Measurements from ENCODE around the gene ATP11A.

Gene ATP11A

DNA sequence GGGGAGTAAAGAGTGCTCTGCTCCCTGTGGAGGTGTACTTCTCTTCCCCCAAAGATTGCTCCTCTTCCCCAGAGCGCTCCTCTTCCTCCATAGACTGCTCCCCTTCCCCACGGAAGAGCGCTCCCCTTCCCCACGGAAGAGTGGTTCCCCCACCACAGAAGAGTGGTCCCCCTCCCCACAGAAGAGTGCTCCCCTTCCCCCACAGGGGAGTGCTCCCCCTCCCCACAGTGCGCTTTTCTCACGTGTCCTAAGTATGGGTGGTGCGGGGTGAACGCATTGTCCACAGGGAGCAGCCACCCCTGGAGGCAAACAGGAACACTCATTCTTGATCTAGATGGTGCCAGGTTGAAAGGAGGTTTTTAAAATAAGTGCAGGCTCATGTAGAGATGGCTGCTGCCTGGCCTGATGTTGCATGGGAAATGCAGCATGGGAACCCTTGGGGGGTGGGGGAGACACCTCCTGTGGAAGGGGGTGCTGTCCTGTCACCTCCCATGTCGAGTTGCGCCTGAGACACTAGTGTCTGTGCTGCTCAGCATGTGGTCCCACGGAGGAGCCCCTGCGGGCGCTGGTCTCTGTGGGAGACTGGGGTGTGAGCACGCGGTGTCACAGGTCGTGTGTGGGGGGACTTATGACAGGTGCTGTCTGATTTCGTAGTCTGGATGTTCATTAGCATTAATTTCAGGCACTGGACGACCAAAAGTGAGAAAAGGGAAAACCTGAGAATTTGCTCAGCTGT is 52.2 kb downstream of the ATP11A start:
- TF ChIP-seq GATA2 (IDR thresholded peaks at IDR 0.05; ENCODE audit: low read depth, low read length) (no peak), GATA3 (IDR thresholded peaks at IDR 0.05; ENCODE audit: low read depth, low read length) (no peak)

DNA sequence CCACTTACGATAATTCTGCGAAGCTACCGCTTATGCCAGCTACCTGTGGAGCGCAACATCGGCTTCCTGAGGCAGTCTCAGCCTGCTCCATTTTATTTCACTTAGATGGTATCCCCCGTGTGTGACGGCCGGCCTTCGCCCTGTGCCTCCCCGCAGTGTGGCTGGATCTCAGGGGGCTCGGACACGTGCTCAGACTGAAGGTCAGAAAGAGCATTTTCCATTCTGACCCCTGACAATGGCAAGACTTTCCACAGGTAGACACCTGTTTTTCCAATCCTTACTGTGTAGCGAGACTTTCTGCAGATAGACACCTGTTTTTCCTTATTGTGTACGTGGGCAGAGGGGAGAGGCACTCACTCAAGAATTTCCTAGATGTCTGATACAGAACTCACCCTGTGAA is 52.7 kb downstream of the ATP11A start:
- TF ChIP-seq GATA2 (IDR thresholded peaks at IDR 0.05; ENCODE audit: low read depth, low read length) (no peak), GATA3 (IDR thresholded peaks at IDR 0.05; ENCODE audit: low read depth, low read length) (no peak)

DNA sequence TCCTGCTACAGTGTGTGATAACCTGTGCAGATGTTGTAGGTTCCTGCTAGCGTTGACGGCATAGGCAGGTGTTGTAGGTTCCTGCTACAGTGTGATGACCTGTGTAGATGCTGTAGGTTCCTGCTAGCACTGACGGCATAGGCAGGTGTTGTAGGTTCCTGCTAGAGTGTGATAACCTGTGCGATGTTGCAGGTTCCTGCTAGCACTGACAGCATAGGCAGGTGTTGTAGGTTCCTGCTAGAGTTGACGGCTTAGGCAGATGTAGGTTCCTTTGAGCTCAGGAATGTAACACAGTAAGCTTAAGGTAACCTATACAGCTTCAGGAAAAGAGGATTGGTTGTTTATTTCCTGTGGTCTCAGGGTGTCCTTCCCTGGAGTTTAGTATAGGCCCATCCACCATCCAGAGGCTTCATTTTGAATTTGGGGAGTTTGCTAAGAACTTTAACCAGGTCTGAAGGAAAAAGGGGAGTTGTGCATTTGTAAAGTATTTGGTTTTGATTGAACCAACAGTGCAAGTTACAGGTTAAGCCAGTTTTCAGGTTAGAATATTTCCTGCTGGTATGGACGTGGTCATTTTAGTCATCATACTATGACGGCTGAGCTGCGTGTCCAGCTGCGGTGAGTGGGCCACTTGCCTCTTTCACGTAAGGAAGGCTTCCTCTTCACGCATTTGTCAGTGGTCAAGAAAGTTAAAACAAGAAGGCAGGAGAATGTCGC is 53.8 kb downstream of the ATP11A start:
- TF ChIP-seq GATA3 (IDR thresholded peaks at IDR 0.05; ENCODE audit: low read depth, low read length) (no peak), GATA2 (IDR thresholded peaks at IDR 0.05; ENCODE audit: low read depth, low read length) (no peak)

DNA sequence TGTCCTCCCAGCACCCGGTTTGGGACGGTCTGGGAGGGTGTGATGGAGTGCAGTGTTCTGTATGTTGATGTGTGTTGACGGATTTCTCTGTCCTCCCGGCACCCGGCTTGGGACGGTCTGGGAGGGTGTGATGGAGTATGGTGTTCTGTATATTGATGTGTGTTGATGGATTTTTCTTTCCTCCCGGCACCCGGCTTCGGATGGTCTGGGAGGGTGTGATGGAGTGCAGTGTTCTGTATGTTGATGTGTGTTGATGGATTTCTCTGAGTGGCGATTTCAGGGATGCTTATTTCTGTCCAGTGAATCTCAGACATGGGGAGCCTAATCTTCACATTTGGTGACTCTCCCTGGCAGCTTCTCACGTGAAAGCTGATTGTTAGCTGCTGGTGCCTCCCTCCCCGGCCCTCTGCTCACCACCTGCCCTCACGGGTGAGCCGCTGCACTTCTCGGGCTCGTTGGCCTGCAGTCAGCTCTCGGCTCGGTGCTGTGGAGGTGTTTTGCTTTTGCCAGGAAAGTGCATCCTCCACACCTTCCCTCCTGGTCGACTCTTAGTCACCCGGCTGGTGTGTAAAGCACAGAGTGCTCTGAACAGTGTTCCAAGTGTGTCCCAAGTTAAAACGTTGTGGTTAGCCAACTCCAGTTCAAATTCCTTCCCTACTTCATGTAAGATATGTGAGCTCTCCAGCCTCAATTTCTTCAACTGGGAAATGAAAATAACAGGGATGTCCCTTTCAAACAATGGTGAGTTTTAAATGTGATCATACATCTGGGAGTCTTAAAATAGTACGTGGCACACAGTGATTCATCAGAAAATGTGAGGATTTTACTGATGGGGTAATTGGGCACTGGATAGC is 54.6 kb downstream of the ATP11A start:
- TF ChIP-seq GATA2 (IDR thresholded peaks at IDR 0.05; ENCODE audit: low read depth, low read length) (no peak), GATA3 (IDR thresholded peaks at IDR 0.05; ENCODE audit: low read depth, low read length) (no peak)

DNA sequence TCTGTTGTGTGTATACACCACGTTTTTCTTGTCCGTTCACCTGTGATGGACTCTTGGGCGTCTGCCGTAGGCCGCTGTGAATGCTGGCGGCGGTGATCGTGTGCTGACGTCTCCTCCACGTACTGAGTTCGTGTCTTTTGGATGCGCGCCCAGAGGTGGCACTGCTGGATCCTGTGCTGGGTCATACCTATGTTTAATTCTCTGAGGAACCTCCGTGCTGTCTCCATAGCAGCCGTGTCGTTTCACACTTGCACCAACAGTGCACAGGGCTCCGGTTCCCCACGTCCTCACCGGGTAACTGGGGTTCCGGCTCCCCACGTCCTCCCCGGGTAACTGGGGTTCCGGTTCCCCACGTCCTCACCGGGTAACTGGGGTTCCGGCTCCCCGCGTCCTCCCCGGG is 56.2 kb downstream of the ATP11A start:
- TF ChIP-seq GATA3 (IDR thresholded peaks at IDR 0.05; ENCODE audit: low read depth, low read length): no peak
- TF ChIP-seq GATA2 (IDR thresholded peaks at IDR 0.05; ENCODE audit: low read depth, low read length): no peak

DNA sequence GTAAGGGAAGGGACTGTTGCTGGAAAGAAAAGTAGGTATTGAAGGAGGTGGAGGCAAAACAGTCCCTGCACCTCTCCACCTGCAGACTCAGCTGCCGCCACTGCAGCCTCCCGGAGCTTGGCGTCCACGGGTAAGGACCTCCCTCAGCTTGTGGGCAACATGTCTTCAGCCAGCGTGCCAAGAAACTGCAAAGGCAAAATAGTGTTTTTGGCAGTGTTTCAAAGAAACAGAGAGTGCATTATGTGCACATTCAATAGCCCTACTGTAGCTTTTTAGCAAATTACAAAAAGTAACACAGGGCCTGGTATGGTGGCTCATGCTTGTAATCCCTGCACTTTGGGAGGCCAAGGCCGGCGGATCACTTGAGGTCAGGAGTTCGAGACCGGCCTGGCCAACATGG is 57.4 kb downstream of the ATP11A start:
- no peak for TF ChIP-seq GATA2 (IDR thresholded peaks at IDR 0.05; ENCODE audit: low read depth, low read length)

DNA sequence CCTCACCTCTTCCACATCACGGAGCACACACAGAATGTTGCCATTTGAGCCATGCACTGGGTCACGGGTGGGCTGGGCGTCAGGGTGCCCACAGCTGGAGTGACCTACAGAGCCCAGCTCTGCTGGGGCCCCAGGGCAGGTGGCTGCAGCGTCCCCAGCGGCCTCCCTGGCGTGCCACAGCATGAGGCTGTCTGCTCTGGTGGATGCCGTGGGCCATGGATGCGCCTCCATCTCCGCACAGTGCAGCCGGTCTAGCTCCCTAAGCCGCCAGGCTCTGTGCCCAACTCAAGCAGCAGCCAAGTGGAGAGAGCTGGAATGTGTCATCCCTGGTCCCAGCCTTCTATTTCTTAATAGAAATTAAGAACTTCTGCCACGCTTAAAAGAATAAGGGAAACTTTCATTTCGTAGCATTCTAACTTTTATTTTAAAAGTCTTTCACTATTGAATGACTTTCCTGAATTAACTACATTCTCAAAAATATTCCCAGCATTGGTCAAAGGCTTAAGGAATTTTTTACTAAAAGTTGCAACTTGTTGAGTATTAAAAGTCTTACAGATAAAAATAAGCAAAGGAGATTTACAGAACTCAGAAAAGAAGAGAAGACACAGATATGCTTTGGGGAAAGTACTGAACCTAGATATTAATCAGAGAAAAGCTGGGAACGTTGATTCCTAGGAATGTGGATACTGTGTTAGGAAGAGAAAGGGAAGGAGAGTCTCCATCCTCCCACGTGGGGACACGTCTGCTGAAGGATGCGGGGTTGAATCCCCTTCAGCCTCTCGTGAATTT is 59.3 kb downstream of the ATP11A start:
- TF ChIP-seq GATA3 (IDR thresholded peaks at IDR 0.05; ENCODE audit: low read depth, low read length) (no peak), GATA2 (IDR thresholded peaks at IDR 0.05; ENCODE audit: low read depth, low read length) (no peak)

DNA sequence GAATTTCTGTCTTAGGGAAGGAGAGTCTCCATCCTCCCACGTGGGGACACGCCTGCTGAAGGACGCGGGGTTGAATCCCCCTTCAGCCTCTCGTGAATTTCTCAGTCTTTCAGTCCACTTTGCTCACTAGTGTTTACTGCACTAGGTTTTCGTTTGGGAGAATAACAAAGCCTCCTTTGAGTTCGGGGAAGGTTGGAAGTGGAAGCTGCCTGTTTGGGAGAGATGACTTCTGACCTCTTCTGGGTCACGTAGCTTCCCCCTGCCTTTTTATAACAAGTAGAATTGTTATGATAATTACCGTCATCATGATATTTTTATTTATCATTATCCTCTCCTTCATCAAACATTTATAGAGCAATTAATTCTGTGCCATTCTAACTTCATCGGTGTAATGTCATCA is 60.7 kb downstream of the ATP11A start:
- TF ChIP-seq GATA3 (IDR thresholded peaks at IDR 0.05; ENCODE audit: low read depth, low read length): no peak
- no peak for TF ChIP-seq GATA2 (IDR thresholded peaks at IDR 0.05; ENCODE audit: low read depth, low read length)

DNA sequence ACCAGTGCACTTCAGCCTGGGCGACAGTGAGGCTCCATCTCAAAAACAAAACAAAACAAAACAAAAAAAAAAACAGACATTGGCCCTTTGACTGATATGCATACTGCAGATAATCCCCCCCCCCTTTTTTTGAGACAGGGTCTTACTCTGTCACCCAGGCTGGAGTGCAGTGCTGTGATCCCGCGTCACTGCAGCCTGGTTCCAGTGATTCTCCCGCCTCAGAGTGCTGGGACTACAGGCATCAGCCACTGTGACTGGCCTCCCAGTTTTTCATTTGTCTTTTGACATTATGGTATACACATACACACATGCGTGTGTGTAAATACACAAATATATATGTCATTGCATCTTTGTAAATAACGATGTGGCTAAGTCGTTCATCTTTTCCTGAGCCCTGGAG is 61.8 kb downstream of the ATP11A start:
- TF ChIP-seq GATA3 (IDR thresholded peaks at IDR 0.05; ENCODE audit: low read depth, low read length): no peak
- no peak for TF ChIP-seq GATA2 (IDR thresholded peaks at IDR 0.05; ENCODE audit: low read depth, low read length)

DNA sequence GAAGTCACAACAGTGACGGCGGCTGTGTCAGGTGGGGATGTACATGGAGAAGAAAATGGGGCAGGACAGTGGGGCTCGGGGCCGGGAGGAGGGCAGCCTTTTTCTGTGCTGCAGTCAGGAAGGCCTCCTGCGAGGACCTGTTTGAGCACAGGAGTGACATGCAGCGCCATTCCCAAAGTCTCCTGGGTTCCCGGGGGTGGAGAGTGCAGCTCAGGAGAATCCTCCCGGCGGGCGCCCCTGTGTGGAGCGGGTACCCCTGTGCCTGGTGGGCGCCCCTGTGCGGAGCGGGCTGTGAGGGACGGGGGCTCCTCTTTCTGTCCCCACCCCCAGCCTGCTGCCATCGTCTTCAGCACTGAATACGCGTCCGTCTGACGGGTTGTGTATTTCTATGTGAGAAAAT is 62.4 kb downstream of the ATP11A start:
- TF ChIP-seq GATA3 (IDR thresholded peaks at IDR 0.05; ENCODE audit: low read depth, low read length): no peak
- no peak for TF ChIP-seq GATA2 (IDR thresholded peaks at IDR 0.05; ENCODE audit: low read depth, low read length)

DNA sequence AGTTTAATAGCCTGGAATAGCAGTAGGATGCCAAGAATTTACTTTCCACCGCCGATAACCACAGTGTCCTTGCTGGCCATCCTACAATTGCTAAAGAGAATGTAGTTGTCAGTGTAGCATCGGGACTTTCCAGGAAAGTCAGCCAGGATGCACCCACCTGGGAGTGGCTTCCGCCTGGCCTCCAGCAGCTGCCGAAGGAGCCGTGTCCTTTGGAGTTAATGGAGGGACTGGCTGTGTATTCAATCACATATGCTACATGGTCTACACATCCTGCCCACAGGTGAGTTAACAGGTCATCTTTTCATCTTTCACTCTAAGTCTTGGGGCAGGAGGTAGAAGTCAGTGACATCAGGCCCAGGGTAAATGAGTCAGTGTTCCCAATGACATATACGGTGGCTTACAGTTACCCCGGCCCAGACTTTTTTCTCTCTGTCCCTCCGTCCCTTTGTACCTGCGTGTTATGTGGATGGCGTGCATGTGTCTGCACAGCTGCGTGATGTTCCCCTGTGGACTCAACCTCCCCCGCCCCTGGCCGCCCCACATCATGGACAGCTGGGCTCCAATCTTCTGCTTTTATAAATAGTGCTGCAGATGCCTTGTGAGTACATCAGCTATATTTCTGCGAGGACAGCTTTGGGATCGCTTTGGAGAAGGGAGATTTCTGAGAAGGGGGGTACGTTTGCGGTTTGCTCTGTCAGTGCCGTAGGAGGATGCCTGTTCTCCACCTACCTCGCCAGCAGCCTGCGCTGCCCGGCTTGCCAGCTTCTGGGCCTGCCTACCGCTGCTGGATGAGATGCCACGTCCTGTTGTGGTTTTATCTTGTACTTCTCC is 63.1 kb downstream of the ATP11A start:
- TF ChIP-seq GATA3 (IDR thresholded peaks at IDR 0.05; ENCODE audit: low read depth, low read length): no peak
- no peak for TF ChIP-seq GATA2 (IDR thresholded peaks at IDR 0.05; ENCODE audit: low read depth, low read length)

DNA sequence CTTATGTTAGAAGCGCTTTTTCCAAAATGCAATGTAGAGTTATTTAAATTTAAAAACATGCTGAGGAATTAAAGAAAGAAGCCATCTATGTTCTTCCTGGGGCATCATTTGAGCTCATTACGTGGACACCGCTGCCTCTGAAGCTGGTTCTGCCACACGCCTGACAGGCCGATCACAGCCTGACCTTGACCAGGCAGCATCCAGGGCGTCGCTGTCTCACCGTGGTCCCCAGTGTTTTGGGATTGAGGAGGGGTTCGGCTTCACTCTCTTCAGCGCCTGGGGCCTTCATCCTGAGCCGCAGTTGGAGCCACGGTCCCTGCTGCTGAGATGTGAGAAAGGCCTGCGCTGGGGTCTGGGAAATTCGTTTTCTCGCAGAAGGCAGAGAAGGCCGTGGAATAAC is 64.0 kb downstream of the ATP11A start:
- TF ChIP-seq GATA3 (IDR thresholded peaks at IDR 0.05; ENCODE audit: low read depth, low read length): no peak
- no peak for TF ChIP-seq GATA2 (IDR thresholded peaks at IDR 0.05; ENCODE audit: low read depth, low read length)
